Activated CD8-positive, alpha-beta memory T cell treated with anti-CD3 and anti-CD28 coated beads, Interleukin-2, amount 10 ng/mL, durations not matched to agents 7 days and 5 days (primary cell): ENCODE data around the gene TNRC6C. TPM values are rescaled to one million over a fixed set of nuclear protein-coding genes. Genes with fewer than 3 reads are reported as not detected.

Experiments used
- ATAC-seq: fragments of 150-1000 bp; cut with Tn5 transposase; one replicate; pipeline ENCODE4 v1.10.0; 2021; ENCODE audit warnings: moderate library complexity
- CTCF ChIA-PET: fragments of 350-600 bp; sonication (Branson Sonifier 250); formaldehyde crosslinking; loops from one replicate; lab custom pipeline; 2021; ENCODE audit warnings: antibody characterized with exemption; lab: Charles Lee
- DNase-seq: peaks from one replicate; pipeline ENCODE4 v3.0.0-alpha.2; 2020
- H3K27ac Mint-ChIP-seq: one replicate; pipeline ENCODE4 v1.8.0; 2021; ENCODE audit warnings: mild to moderate bottlenecking, mixed read lengths
- H3K27me3 Mint-ChIP-seq: one replicate; pipeline ENCODE4 v1.8.0; 2021; ENCODE audit warnings: mixed read lengths
- H3K36me3 Mint-ChIP-seq: one replicate; pipeline ENCODE4 v1.8.0; 2021; ENCODE audit warnings: mild to moderate bottlenecking, mixed read lengths
- H3K4me1 Mint-ChIP-seq: one replicate; pipeline ENCODE4 v1.8.0; 2021; ENCODE audit warnings: mixed read lengths
- H3K4me3 Mint-ChIP-seq: one replicate; pipeline ENCODE4 v1.8.0; 2021; ENCODE audit warnings: mild to moderate bottlenecking, moderate library complexity, mixed read lengths
- H3K9me3 Mint-ChIP-seq: one replicate; pipeline ENCODE4 v1.8.0; 2022; ENCODE audit warnings: low read depth, mixed read lengths
- total RNA-seq, 2 experiments: library from RNA; stranded (reverse); gene quantifications; one replicate each; pipeline ENCODE4 v1.2.3, GENCODE V29; 2021

The TNRC6C gene
- total RNA-seq, 2 experiments from 2014 or later = 24.9 to 39.3 TPM

GRCh38 chr17:78143214-78144146 is 185.0 kb downstream of the TNRC6C start:
- Mint-ChIP-seq H3K4me1 (peaks cover 22% of the 10 kb centered on the region), H3K9me3 (no peaks in the 10 kb centered on the region), H3K4me3 (no peak overlapping the region), H3K27ac (no peak overlapping the region), H3K36me3 (peaks cover 18% of the 10 kb centered on the region), H3K27me3 (no peaks in the 10 kb centered on the region)
- ATAC-seq = no peak
- DNase-seq = no peak
- CTCF ChIA-PET = interaction anchor here (1.1 to 1.7 kb wide), 4 partner anchors 9 to 108 kb away, joined by 3 to 5 read pairs (median 4); no protein-coding TSS in a partner anchor

- Mint-ChIP-seq H3K27ac (peak overlapping the region; percentile 9), H3K9me3 (no peaks in the 10 kb centered on the region), H3K4me1 (peaks cover 18% of the 10 kb centered on the region), H3K36me3 (peaks cover 17% of the 10 kb centered on the region), H3K4me3 (no peak overlapping the region), H3K27me3 (no peaks in the 10 kb centered on the region)
- CTCF ChIA-PET = interaction anchor here (0.8 to 1.7 kb wide), 5 partner anchors 9 to 32 kb away, joined by 3 to 5 read pairs (median 4); no protein-coding TSS in a partner anchor
- ATAC-seq = no peak
- DNase-seq = no peak
Observed at GRCh38 chr17:78144147-78144719, 185.7 kb downstream of the TNRC6C start.

- no peak overlapping the region for H3K4me3 Mint-ChIP-seq
- no peak for DNase-seq
- H3K27ac Mint-ChIP-seq = no peak overlapping the region
- H3K36me3 Mint-ChIP-seq = peaks cover 14% of the 10 kb centered on the region
- peaks cover 15% of the 10 kb centered on the region for H3K4me1 Mint-ChIP-seq
- no peaks in the 10 kb centered on the region for H3K9me3 Mint-ChIP-seq
- ATAC-seq = no peak
- no peaks in the 10 kb centered on the region for H3K27me3 Mint-ChIP-seq
- CTCF ChIA-PET = interaction anchor here (0.7 to 1.1 kb wide), 3 partner anchors 11 to 57 kb away, joined by 3 to 4 read pairs (median 3); no protein-coding TSS in a partner anchor
Observed at GRCh38 chr17:78144736-78145641, 186.5 kb downstream of the TNRC6C start.

GRCh38 chr17:78146471-78146869 is 188.0 kb downstream of the TNRC6C start:
- DNase-seq (no peak), ATAC-seq (no peak)
- no peak overlapping the region for H3K27ac Mint-ChIP-seq
- H3K27me3 Mint-ChIP-seq = no peaks in the 10 kb centered on the region
- CTCF ChIA-PET = interaction anchor here (0.8 to 1.2 kb wide), 2 partner anchors 30 to 105 kb away, joined by 3 to 4 read pairs; no protein-coding TSS in a partner anchor
- H3K9me3 Mint-ChIP-seq = no peaks in the 10 kb centered on the region
- peaks cover 6% of the 10 kb centered on the region for H3K36me3 Mint-ChIP-seq
- no peak overlapping the region for H3K4me3 Mint-ChIP-seq
- peaks cover 6% of the 10 kb centered on the region for H3K4me1 Mint-ChIP-seq

GRCh38 chr17:78146881-78147280 is 188.4 kb downstream of the TNRC6C start:
- no peak overlapping the region for H3K4me3 Mint-ChIP-seq
- DNase-seq = no peak
- H3K27me3 Mint-ChIP-seq = no peaks in the 10 kb centered on the region
- CTCF ChIA-PET = interaction anchor here (0.8 to 1.2 kb wide), 2 partner anchors 29 to 104 kb away, joined by 3 to 4 read pairs; no protein-coding TSS in a partner anchor
- peaks cover 6% of the 10 kb centered on the region for H3K4me1 Mint-ChIP-seq
- H3K9me3 Mint-ChIP-seq = no peaks in the 10 kb centered on the region
- ATAC-seq = no peak
- H3K36me3 Mint-ChIP-seq = peaks cover 5% of the 10 kb centered on the region
- no peak overlapping the region for H3K27ac Mint-ChIP-seq

- Mint-ChIP-seq H3K4me3 (no peak overlapping the region), H3K36me3 (peaks cover 3% of the 10 kb centered on the region)
Observed at GRCh38 chr17:78147315-78147998, 189.0 kb downstream of the TNRC6C start.

GRCh38 chr17:78148286-78149016 is 189.9 kb downstream of the TNRC6C start:
- Mint-ChIP-seq H3K4me3 (no peak overlapping the region), H3K36me3 (no peaks in the 10 kb centered on the region), H3K27ac (no peak overlapping the region), H3K27me3 (no peaks in the 10 kb centered on the region), H3K9me3 (no peaks in the 10 kb centered on the region), H3K4me1 (peaks cover 6% of the 10 kb centered on the region)
- DNase-seq (no peak), ATAC-seq (no peak)
- CTCF ChIA-PET = interaction anchor here (1.0 kb wide), 1 partner anchor 11 kb away, joined by 3 read pairs; no protein-coding TSS in a partner anchor

More at GRCh38 chr17:78147315-78147998, 189.0 kb downstream of the TNRC6C start:
- no peaks in the 10 kb centered on the region for H3K9me3 Mint-ChIP-seq
- DNase-seq (no peak), ATAC-seq (no peak)
- peaks cover 6% of the 10 kb centered on the region for H3K4me1 Mint-ChIP-seq
- CTCF ChIA-PET = interaction anchor here (1.0 to 1.2 kb wide), 2 partner anchors 10 to 104 kb away, joined by 3 read pairs; no protein-coding TSS in a partner anchor
- no peaks in the 10 kb centered on the region for H3K27me3 Mint-ChIP-seq
- H3K27ac Mint-ChIP-seq = no peak overlapping the region

- Mint-ChIP-seq H3K27me3 (no peaks in the 10 kb centered on the region), H3K36me3 (no peaks in the 10 kb centered on the region), H3K27ac (no peak overlapping the region), H3K4me3 (no peak overlapping the region), H3K4me1 (peaks cover 15% of the 10 kb centered on the region), H3K9me3 (no peaks in the 10 kb centered on the region)
- DNase-seq = no peak
- no peak for ATAC-seq
- CTCF ChIA-PET = interaction anchor here (0.9 to 1.7 kb wide), 3 partner anchors 25 to 100 kb away, joined by 3 to 4 read pairs (median 4); no protein-coding TSS in a partner anchor
Observed at GRCh38 chr17:78151514-78152008, 193.1 kb downstream of the TNRC6C start.

GRCh38 chr17:78154903-78155811 is 196.7 kb downstream of the TNRC6C start:
- peak; percentile 68 for DNase-seq
- H3K9me3 Mint-ChIP-seq = no peaks in the 10 kb centered on the region
- H3K27me3 Mint-ChIP-seq = no peaks in the 10 kb centered on the region
- CTCF ChIA-PET = interaction anchor here (0.7 to 1.9 kb wide), 3 partner anchors 13 to 1851 kb away, joined by 3 to 5 read pairs (median 3); no protein-coding TSS in a partner anchor
- no peak overlapping the region for H3K4me3 Mint-ChIP-seq
- no peaks in the 10 kb centered on the region for H3K36me3 Mint-ChIP-seq
- H3K4me1 Mint-ChIP-seq = peaks cover 13% of the 10 kb centered on the region
- H3K27ac Mint-ChIP-seq = peak overlapping the region; percentile 66
- peak; percentile 88 for ATAC-seq
